GM12878 (cell line): ENCODE measurements around the gene TBCD. TPM values are rescaled to one million over a fixed set of nuclear protein-coding genes. Genes with fewer than 3 reads are reported as not detected.

Source experiments
- ATAC-seq: fragments of 200-7000 bp; cut with Tn5 transposase; 3 replicates; pipeline ENCODE4 v1.9.1; 2020; ENCODE audit warnings: mild to moderate bottlenecking, moderate library complexity
- BruUV-seq: library from RNA; stranded (reverse); fragments of 400-500 nt; replicated peaks from 2 replicates; lab custom pipeline; 2021; lab: Mats Ljungman, UMichigan
- CTCF ChIA-PET: fragments of 300-600 bp; sonication (Branson Sonifier 250); formaldehyde crosslinking; extraction: SDS; loops from one replicate; lab custom pipeline; 2021; ENCODE audit warnings: inconsistent platforms; lab: Yijun Ruan, JAX
- POLR2A ChIA-PET: fragments of 350-600 bp; formaldehyde crosslinking; extraction: SDS; loops from one replicate; lab custom pipeline; 2021; ENCODE audit warnings: inconsistent platforms; lab: Charles Lee
- RAD21 ChIA-PET: fragments of 300-600 bp; sonication (Branson Sonifier 250); formaldehyde crosslinking; loops from one replicate; lab custom pipeline; 2023; ENCODE audit warnings: antibody characterized with exemption; ENCODE audit not compliant: unreplicated experiment; lab: Charles Lee
- SMC1A ChIA-PET: fragments of 300-600 bp; sonication (Branson Sonifier 250); formaldehyde crosslinking; loops from one replicate; lab custom pipeline; 2023; ENCODE audit not compliant: unreplicated experiment, uncharacterized antibody; lab: Charles Lee
- DNase-seq: peaks from one replicate; pipeline ENCODE4 v3.0.0-alpha.2; 2011; ENCODE audit warnings: low read depth, low spot score
- FAIRE-seq: peaks from 3 replicates; lab custom pipeline; 2011; peaks lifted over from hg19 to GRCh38; lab: Jason Lieb, UNC
- H2AFZ ChIP-seq: 2 replicates; pipeline ENCODE4 v1.6.0; 2011; ENCODE audit warnings: low read depth, low read length, control low read depth; ENCODE audit not compliant: control insufficient read depth
- H3K27ac ChIP-seq: 2 replicates; pipeline ENCODE4 v1.5.1; 2011; ENCODE audit warnings: control low read depth; ENCODE audit not compliant: control insufficient read depth, insufficient read depth
- H3K27me3 ChIP-seq, 2 experiments: replicated peaks in 1 of 2; 2 replicates each; pipeline versions ENCODE4 v1.6.0 to v1.6.1; 2011; ENCODE audit warnings: low read length in 1 of 2; ENCODE audit not compliant: control insufficient read depth in 2 of 2, insufficient read depth in 2 of 2
- H3K36me3 ChIP-seq, 2 experiments: 2 replicates each; pipeline ENCODE4 v1.5.1; 2011; ENCODE audit warnings: low read length in 1 of 2; ENCODE audit not compliant: control insufficient read depth in 2 of 2, insufficient read depth in 2 of 2
- H3K4me1 ChIP-seq: 2 replicates; pipeline ENCODE4 v1.6.1; 2011; ENCODE audit warnings: mild to moderate bottlenecking, low read length, moderate library complexity, mixed read lengths; ENCODE audit not compliant: control insufficient read depth, insufficient read depth
- H3K4me2 ChIP-seq: 2 replicates; pipeline ENCODE4 v1.6.0; 2011; ENCODE audit warnings: control low read depth; ENCODE audit not compliant: control insufficient read depth, insufficient read depth
- H3K4me3 ChIP-seq: fragments of 200-600 bp; sonication (generic); 2 replicates; pipeline ENCODE4 v1.5.1; 2016
- H3K79me2 ChIP-seq: 2 replicates; pipeline ENCODE4 v1.6.0; 2011; ENCODE audit warnings: low read length; ENCODE audit not compliant: control insufficient read depth, insufficient read depth
- H3K9ac ChIP-seq: 2 replicates; pipeline ENCODE4 v1.8.0; 2011; ENCODE audit warnings: low read length, control low read depth, mixed read lengths; ENCODE audit not compliant: control insufficient read depth, insufficient read depth
- H3K9me3 ChIP-seq: replicated peaks from 3 replicates; pipeline ENCODE4 v1.5.1; 2011; ENCODE audit warnings: mild to moderate bottlenecking, low read length; ENCODE audit not compliant: control insufficient read depth, insufficient read depth
- H4K20me1 ChIP-seq: 2 replicates; pipeline ENCODE4 v1.6.0; 2011; ENCODE audit not compliant: control insufficient read depth, insufficient read depth
- BHLHE40 ChIP-seq, 2 experiments: fragments of 450-650 bp in 1 of 2; IDR thresholded peaks; 2 replicates each; pipeline ENCODE4 v1.6.1; 2011 to 2017; ENCODE audit warnings: low read depth in 2 of 2, borderline replicate concordance in 1 of 2, improper control_type of control experiment in 1 of 2, low read length in 1 of 2, mild to moderate bottlenecking in 1 of 2
- CTCF ChIP-seq, 3 experiments: IDR thresholded peaks in 2 of 3; conservative IDR thresholded peaks in 1 of 3; 2 replicates each; pipeline ENCODE4 v1.5.1; 2011; ENCODE audit warnings: low read depth in 3 of 3, low read length in 3 of 3, mild to moderate bottlenecking in 3 of 3, control low read depth in 2 of 3, moderate library complexity in 2 of 3, inconsistent platforms in 1 of 3, mixed read lengths in 1 of 3; ENCODE audit not compliant: control insufficient read depth in 2 of 3, insufficient read depth in 1 of 3; ENCODE audit errors: extremely low read depth in 1 of 3
- EED ChIP-seq: sonication (generic); IDR thresholded peaks from 2 replicates; pipeline ENCODE4 v1.6.1; 2016; ENCODE audit warnings: antibody characterized with exemption, low read depth
- KDM1A ChIP-seq: fragments of 200-600 bp; sonication (generic); IDR thresholded peaks from 2 replicates; pipeline ENCODE4 v1.6.1; 2016; ENCODE audit warnings: borderline replicate concordance
- NR2F1 ChIP-seq: fragments of 450-650 bp; conservative IDR thresholded peaks from 2 replicates; pipeline ENCODE4 v1.6.1; 2017; ENCODE audit warnings: mild to moderate bottlenecking
- PML ChIP-seq: IDR thresholded peaks from 2 replicates; pipeline ENCODE4 v1.6.1; 2012; ENCODE audit warnings: low read length, inconsistent platforms
- RUNX3 ChIP-seq: IDR thresholded peaks from 2 replicates; pipeline ENCODE4 v1.6.1; 2012; ENCODE audit warnings: low read length, inconsistent platforms
- SMARCA5 ChIP-seq: fragments of 450-650 bp; IDR thresholded peaks from 2 replicates; pipeline ENCODE4 v1.6.1; 2017; ENCODE audit warnings: mild to moderate bottlenecking
- TBL1XR1 ChIP-seq: IDR thresholded peaks from 2 replicates; pipeline ENCODE4 v1.6.1; 2012; ENCODE audit warnings: low read depth, low read length, improper control_type of control experiment
- ZBTB40 ChIP-seq: fragments of 450-650 bp; IDR thresholded peaks from 2 replicates; pipeline ENCODE4 v1.6.1; 2016; ENCODE audit warnings: mild to moderate bottlenecking, moderate library complexity, borderline replicate concordance
- ZNF687 ChIP-seq: fragments of 450-650 bp; IDR thresholded peaks from 2 replicates; pipeline ENCODE4 v1.6.1; 2017; ENCODE audit warnings: mild to moderate bottlenecking, moderate library complexity
- ZZZ3 ChIP-seq: IDR thresholded peaks from 2 replicates; pipeline ENCODE4 v1.6.1; 2011; ENCODE audit warnings: low read depth; ENCODE audit not compliant: control insufficient read depth, insufficient read length
- WGBS: methylation state at CpG from one replicate; pipeline ENCODE4 v1.1.6; 2016; ENCODE audit warnings: low lambda C conversion rate; ENCODE audit not compliant: insufficient replicate concordance, insufficient coverage; ENCODE audit errors: missing lambda C conversion rate; 5-methylcytosine and 5-hydroxymethylcytosine counted together
- in situ Hi-C: fragments of 300-500 bp; cut with MboI; formaldehyde crosslinking; loops from 9 replicates; pipeline ENCODE4 v1.14.3; 2018; ENCODE audit warnings: mixed read lengths
- intact Hi-C: fragments of 100-400 bp; cut with micrococcal nuclease; formaldehyde crosslinking; loops from one replicate; pipeline ENCODE4 v1.14.2; 2022; ENCODE audit not compliant: unreplicated experiment
- polyA plus RNA-seq, 11 experiments: library from polyadenylated mRNA; depleted of rRNA in 4 of 11; unstranded in 6 of 11; stranded (reverse) in 5 of 11; fragments of >200 nt; fragmentation: Nextera tagmentation in 4 of 11; fragmentation: Illumina TruSeq in 1 of 11; extraction: Ambion mirVana in 4 of 11; extraction: Trizol in 1 of 11; gene quantifications; 1 replicate in 1 of 11; 2 replicates in 10 of 11; pipeline versions ENCODE4 v1.2.1 to v1.2.3, GENCODE V29; 2011 to 2016; ENCODE audit warnings: inconsistent platforms in 2 of 11, missing spikeins in 2 of 11, low read depth in 1 of 11
- total RNA-seq, 4 experiments: library from RNA; depleted of rRNA in 3 of 4; stranded (reverse); fragments of >200 nt in 3 of 4; fragmentation: Illumina TruSeq in 1 of 4; extraction: Trizol in 1 of 4; gene quantifications; 2 replicates each; pipeline versions ENCODE4 v1.2.1 to v1.2.3, GENCODE V29; 2013 to 2021

TBCD gene
- total and polyA plus RNA-seq, 10 of the 15 experiments (the other 5 are each of a cell fraction or from before 2014, with no cell fraction given): 10.3 to 114 (median 52.4) TPM

GRCh38 chr17:82915010-82915756 lies 163.3 kb downstream of the TBCD start:
- WGBS: 75% methylated on average over 32 of the region's 32 CpGs
- BruUV-seq: no TSS peak
- ChIA-PET CTCF (interaction anchor here (0.8 to 3.4 kb wide), 10 partner anchors 40 to 285 kb away, joined by 3 to 25 read pairs (median 5); no protein-coding TSS in a partner anchor), RAD21 (interaction anchor here (0.9 to 2.9 kb wide), 4 partner anchors 51 to 134 kb away, joined by 3 to 24 read pairs (median 4); no protein-coding TSS in a partner anchor), SMC1A (interaction anchor here (1.0 to 2.8 kb wide), 8 partner anchors 30 to 212 kb away, joined by 3 to 18 read pairs (median 3); no protein-coding TSS in a partner anchor), POLR2A (no interaction called here)
- ATAC-seq (peak; percentile 60), DNase-seq (peak; percentile 11), FAIRE-seq (peak; percentile 56)
- in situ Hi-C loops: no loop called here
- Histone ChIP-seq H3K9ac (no peak overlapping the region), H3K4me3 (no peak overlapping the region), H2AFZ (peak overlapping the region; percentile 18; the same call in 1 of the 2 replicates), H3K27ac (no peak overlapping the region; the same call in 1 of the 2 replicates), H3K4me1 (peaks cover 28% of the 10 kb centered on the region), H4K20me1 (no peaks in the 10 kb centered on the region), H3K36me3 (peaks cover 2 to 15% of the 10 kb centered on the region in 2 experiments; a peak in 3 of 4 replicates), H3K79me2 (no peaks in the 10 kb centered on the region), H3K27me3 (no peaks in the 10 kb centered on the region), H3K9me3 (no peaks in the 10 kb centered on the region), H3K4me2 (peak overlapping the region; percentile 60)
- intact Hi-C loops: loop anchor here (2.0 kb wide), 1 partner anchor 50 kb away; no protein-coding TSS in a partner anchor
- no peak for TF ChIP-seq ZNF687
- TF ChIP-seq KDM1A: no peak
- no peak for TF ChIP-seq ZBTB40
- peak; percentile 46; the same call in 1 of the 2 replicates for TF ChIP-seq RUNX3
- TF ChIP-seq ZZZ3: no peak
- TF ChIP-seq BHLHE40 (IDR thresholded peaks at IDR 0.05; ENCODE audit: borderline replicate concordance in 1 of 2, low read depth in 2 of 2, low read length in 1 of 2): no peak; a peak in 1 of 4 replicates
- TF ChIP-seq PML: no peak
- TF ChIP-seq TBL1XR1: no peak
- 0 out of 2 replicates have a peak, but pooled peaks have one; percentile 14 for TF ChIP-seq EED
- no peak for TF ChIP-seq NR2F1
- TF ChIP-seq CTCF (IDR thresholded peaks at IDR 0.05 in 2 of 3, conservative IDR thresholded peaks at IDR 0.05 in 1 of 3; ENCODE audit: control insufficient read depth in 2 of 3, extremely low read depth in 1 of 3, insufficient read depth in 1 of 3, low read depth in 3 of 3, low read length in 3 of 3): peak; percentile 25 to 37 (median 34); a peak in 3 of 6 replicates
- no peak for TF ChIP-seq SMARCA5
